Pancreas (tissue), 10 donors: ENCODE measurements around the gene FAM181A. TPM values are rescaled to one million over a fixed set of nuclear protein-coding genes. Genes with fewer than 3 reads are reported as not detected.

Experiments used
- ATAC-seq, 4 donors: fragments of 200-7000 bp; cut with Tn5 transposase; one replicate each; pipeline versions ENCODE4 v1.8.0 to v1.9.1; 2020; ENCODE audit warnings: mild to moderate bottlenecking in 4 of 4, moderate library complexity in 4 of 4
- DNase-seq, 6 donors: peaks; one replicate each; pipeline ENCODE4 v3.0.0-alpha.2; 2020
- FAIRE-seq: peaks from 2 replicates; lab custom pipeline; 2012; peaks lifted over from hg19 to GRCh38; lab: Jason Lieb, UNC
- H3K27ac ChIP-seq, 4 donors: fragments of 200-600 bp; sonication (generic); 1 replicate in 3 of 4; 2 replicates in 1 of 4; pipeline versions ENCODE4 v1.5.0 to v1.8.0; 2020
- H3K27me3 ChIP-seq, 4 donors: fragments of 200-600 bp; one replicate each; pipeline ENCODE4 v1.8.0; 2021
- H3K36me3 ChIP-seq, 3 donors: fragments of 200-600 bp; sonication (generic) in 1 of 3; one replicate each; pipeline versions ENCODE4 v1.5.0 to v1.8.0; 2020 to 2021
- H3K4me1 ChIP-seq, 3 donors: fragments of 200-600 bp; one replicate each; pipeline ENCODE4 v1.8.0; 2021
- H3K4me3 ChIP-seq, 4 donors: fragments of 200-600 bp; sonication (generic) in 2 of 4; one replicate each; pipeline versions ENCODE4 v1.5.0 to v1.8.0; 2020 to 2021
- H3K9me3 ChIP-seq, 4 donors: fragments of 200-600 bp; one replicate each; pipeline ENCODE4 v1.8.0; 2021
- CTCF ChIP-seq, 4 donors: fragments of 200-600 bp; sonication (generic) in 3 of 4; IDR thresholded peaks; one replicate each; pipeline versions ENCODE4 v1.5.0 to v1.8.0; 2021; ENCODE audit warnings: antibody characterized with exemption in 4 of 4
- WGBS, 2 donors: extraction: QIAGEN DNeasy Blood & Tissue Kit; methylation state at CpG; one replicate each; pipeline ENCODE4 v1.1.7; 2013; 5-methylcytosine and 5-hydroxymethylcytosine counted together
- intact Hi-C, 3 donors: fragments of 100-400 bp; cut with DNase I; formaldehyde crosslinking; loops; one replicate each; pipeline versions ENCODE4 v1.11.1 to v1.14.2; 2022
- polyA plus RNA-seq, 2 donors: library from polyadenylated mRNA; stranded (reverse); fragments of 200-250 nt; gene quantifications; one replicate each; pipeline ENCODE4 v1.2.3, GENCODE V29; 2013
- total RNA-seq, 6 donors: library from RNA; stranded (reverse); fragmentation: NEBNext Ultra II Directional in 4 of 6; extraction: Animal tissue kit (Norgen Biotek cat#: 25700) in 4 of 6; gene quantifications; one replicate each; pipeline versions ENCODE4 v1.2.1 to v1.2.4, GENCODE V29; 2021 to 2023
- donor health status: healthy with polysubstance abuse.
- donor health status: DM: no; HTN: no; CAD: no; lungs with moderate emphysema.
- donor health status: DM: no; HTN: no; CAD: no.
- donor health status: control.
- donor health status: control.
- donor health status: Bipolar disorder and iron deficiency.
- donor health status: DM: yes; HTN: yes; CAD: no.
- donor health status: DM: no; HTN: no; CAD: no.
- donor health status: DM: no; HTN: no; CAD: no.
- donor health status: DM: yes; HTN: yes; CAD: no.

FAM181A gene
- total and polyA plus RNA-seq, 8 donors: not detected

GRCh38 chr14:93915070-93915705, 12.0 kb upstream of the FAM181A start:
- H3K9me3 ChIP-seq: no peaks in the 10 kb centered on the region
- TF ChIP-seq CTCF (IDR thresholded peaks at IDR 0.05): no peak
- DNase-seq (no peak), ATAC-seq (no peak), FAIRE-seq (no peak)
- intact Hi-C loops: no loop called here
- H3K27me3 ChIP-seq: no peaks in the 10 kb centered on the region
- H3K27ac ChIP-seq: no peak overlapping the region
- H3K4me3 ChIP-seq: no peak overlapping the region
- H3K4me1 ChIP-seq: no peaks in the 10 kb centered on the region
- H3K36me3 ChIP-seq: no peaks in the 10 kb centered on the region
- WGBS, 2 donors: 68 to 78% methylated on average over 14 of the region's 14 CpGs

GRCh38 chr14:93915800-93916199, 11.3 kb upstream of the FAM181A start:
- intact Hi-C loops: no loop called here
- ATAC-seq: no peak
- no peak for TF ChIP-seq CTCF (IDR thresholded peaks at IDR 0.05)
- no peaks in the 10 kb centered on the region for H3K4me1 ChIP-seq
- no peaks in the 10 kb centered on the region for H3K9me3 ChIP-seq
- H3K27ac ChIP-seq: no peak overlapping the region
- 32% methylated on average over 2 of the region's 2 CpGs for WGBS, 2 donors
- no peak for FAIRE-seq
- no peaks in the 10 kb centered on the region for H3K36me3 ChIP-seq
- H3K27me3 ChIP-seq: no peaks in the 10 kb centered on the region
- H3K4me3 ChIP-seq: no peak overlapping the region
- no peak for DNase-seq

- WGBS, 2 donors: 41 to 52% methylated on average over 3 of the region's 3 CpGs
- no peak overlapping the region for H3K4me3 ChIP-seq
- H3K9me3 ChIP-seq: no peaks in the 10 kb centered on the region
- H3K27me3 ChIP-seq: no peaks in the 10 kb centered on the region
- FAIRE-seq (no peak), DNase-seq (no peak), ATAC-seq (peak in 1 of 4 donors; percentile 44)
- intact Hi-C loops: no loop called here
- no peak for TF ChIP-seq CTCF (IDR thresholded peaks at IDR 0.05)
- no peak overlapping the region for H3K27ac ChIP-seq
- no peaks in the 10 kb centered on the region for H3K36me3 ChIP-seq
- H3K4me1 ChIP-seq: no peaks in the 10 kb centered on the region
Observed at GRCh38 chr14:93916498-93916897, 10.6 kb upstream of the FAM181A start.

GRCh38 chr14:93917141-93917540, 10.0 kb upstream of the FAM181A start:
- WGBS, 2 donors: 74 to 84% methylated on average over 7 of the region's 7 CpGs
- no peak for TF ChIP-seq CTCF (IDR thresholded peaks at IDR 0.05)
- Histone ChIP-seq H3K27me3 (no peaks in the 10 kb centered on the region), H3K27ac (no peak overlapping the region), H3K4me1 (no peaks in the 10 kb centered on the region), H3K36me3 (no peaks in the 10 kb centered on the region), H3K9me3 (no peaks in the 10 kb centered on the region), H3K4me3 (no peak overlapping the region)
- FAIRE-seq: no peak
- intact Hi-C loops: no loop called here
- ATAC-seq: no peak
- DNase-seq: no peak

GRCh38 chr14:93921001-93921806, 5.9 kb upstream of the FAM181A start:
- no peaks in the 10 kb centered on the region for H3K36me3 ChIP-seq
- no peak for DNase-seq
- H3K27ac ChIP-seq: no peak overlapping the region
- FAIRE-seq: no peak
- no peak overlapping the region for H3K4me3 ChIP-seq
- 72 to 75% methylated on average over 18 of the region's 18 CpGs for WGBS, 2 donors
- intact Hi-C loops: no loop called here
- no peak for TF ChIP-seq CTCF (IDR thresholded peaks at IDR 0.05)
- no peak for ATAC-seq
- no peaks in the 10 kb centered on the region for H3K4me1 ChIP-seq
- H3K9me3 ChIP-seq: no peaks in the 10 kb centered on the region
- no peaks in the 10 kb centered on the region for H3K27me3 ChIP-seq
